HG03439 (cell line): ENCODE data around the gene CNN1.

ENCODE experiments used
- ATAC-seq: cut with Tn5 transposase; IDR thresholded peaks from one replicate; pipeline ENCODE4 v1.9.1; 2021; ENCODE audit warnings: mild to moderate bottlenecking, moderate library complexity; ENCODE audit not compliant: unreplicated experiment

The CNN1 gene

GRCh38 chr19:11538232-11539036 is at the start of gene CNN1:
Gene CNN1, plus strand, starts transcription at chr19:11538851. Its CDS starts 77 bp downstream, at chr19:11538928.
- ATAC-seq = no peak

DNA sequence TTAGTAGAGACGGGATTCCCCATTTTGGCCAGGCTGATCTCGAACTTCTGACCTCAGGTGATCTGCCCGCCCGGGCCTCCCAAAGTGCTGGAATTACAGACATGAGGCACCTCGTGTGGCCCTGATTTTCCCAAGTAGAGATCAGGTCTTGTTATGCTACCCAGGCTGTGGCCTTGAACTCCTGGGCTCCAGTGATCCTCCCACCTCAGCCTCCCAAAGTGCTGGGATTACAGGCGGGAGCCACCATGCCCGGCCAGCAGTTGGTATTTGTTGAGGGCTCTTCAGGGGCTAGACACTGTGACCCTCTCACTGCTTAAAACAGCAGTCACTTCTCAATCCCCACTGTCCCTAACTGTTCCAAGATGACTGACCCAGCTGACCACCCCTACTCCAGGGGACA is 49.3 kb upstream of the CNN1 start:
- no peak for ATAC-seq

- no peak for ATAC-seq
Measured at GRCh38 chr19:11494634-11495285, 43.9 kb upstream of the CNN1 start.

DNA sequence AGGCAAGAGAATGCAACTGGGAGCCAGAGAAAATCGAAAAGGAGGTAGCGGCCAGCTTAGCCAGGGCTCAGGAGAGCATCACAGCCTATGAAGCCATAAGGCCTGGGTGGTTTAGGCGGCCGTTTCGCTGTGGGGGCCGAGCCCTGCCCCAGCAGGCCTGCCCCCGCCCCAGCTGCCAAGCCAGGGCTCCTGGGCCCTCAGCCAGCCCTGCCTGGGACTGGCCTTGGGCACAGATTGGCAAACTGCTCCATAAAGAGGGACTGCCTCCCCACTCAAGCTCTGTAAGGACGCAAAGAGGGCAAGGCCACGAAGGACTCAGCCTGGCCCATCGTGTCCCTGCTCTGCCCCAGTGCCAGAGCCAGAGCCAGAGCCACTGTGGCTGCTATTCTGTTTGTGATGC is 43.2 kb upstream of the CNN1 start:
- ATAC-seq = no peak

- no peak for ATAC-seq
Measured at GRCh38 chr19:11495885-11496284, 42.8 kb upstream of the CNN1 start.

GRCh38 chr19:11496391-11497163 is 42.1 kb upstream of the CNN1 start:
- ATAC-seq = no peak

DNA sequence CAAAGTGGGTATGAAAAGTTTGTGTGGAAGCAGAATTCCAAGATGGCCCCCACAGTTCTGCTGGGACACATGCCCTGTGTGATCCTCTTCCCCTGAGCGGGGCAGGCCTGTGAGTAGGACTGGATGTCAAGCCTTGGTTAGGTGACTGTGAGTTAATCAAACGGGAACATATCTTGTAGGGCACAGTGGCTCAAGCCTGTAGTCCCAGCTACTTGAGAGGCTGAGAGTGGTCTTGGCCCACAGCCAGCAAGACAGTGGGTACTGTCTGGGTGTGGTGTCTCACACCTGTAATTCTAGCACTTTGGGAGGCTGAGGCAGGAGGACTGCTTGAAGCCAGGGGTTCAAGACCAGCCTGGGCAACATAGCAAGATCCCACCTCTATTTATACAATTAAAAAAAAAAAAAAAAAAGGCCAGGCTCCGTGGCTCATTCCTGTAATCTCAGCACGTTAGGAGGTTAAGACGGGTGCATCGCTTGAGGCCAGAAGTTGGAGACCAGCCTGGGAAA is 39.4 kb upstream of the CNN1 start:
- ATAC-seq = no peak

GRCh38 chr19:11499890-11500420 is 38.7 kb upstream of the CNN1 start:
- no peak for ATAC-seq

DNA sequence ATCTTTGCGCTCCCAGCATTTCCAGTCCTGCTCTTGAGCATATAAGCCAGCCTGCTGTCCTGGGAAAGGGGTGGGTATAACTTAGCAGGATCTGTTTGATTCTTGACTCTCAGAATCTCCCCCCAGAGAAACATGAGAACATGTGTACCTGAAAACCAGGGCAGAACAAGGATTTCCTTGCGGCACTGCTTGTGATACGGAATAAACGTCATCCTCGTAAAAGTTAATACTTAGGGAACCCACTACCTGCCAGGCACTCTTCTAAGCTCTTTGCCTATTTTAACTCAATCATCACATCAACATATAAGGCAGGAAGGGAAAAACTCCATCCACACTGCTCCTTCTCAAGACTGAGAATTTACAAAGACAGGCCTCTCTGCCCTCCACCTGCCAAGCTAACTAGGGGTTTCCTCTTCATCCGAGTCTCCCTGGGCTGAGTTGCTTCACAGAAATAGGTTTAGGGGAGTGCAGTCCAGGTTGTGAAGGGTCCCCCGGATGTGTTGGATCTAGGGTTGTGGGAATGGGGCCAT is 34.1 kb upstream of the CNN1 start:
- ATAC-seq = no peak

- ATAC-seq = peak; percentile 86
Measured at GRCh38 chr19:11505032-11505503, 33.6 kb upstream of the CNN1 start.

DNA sequence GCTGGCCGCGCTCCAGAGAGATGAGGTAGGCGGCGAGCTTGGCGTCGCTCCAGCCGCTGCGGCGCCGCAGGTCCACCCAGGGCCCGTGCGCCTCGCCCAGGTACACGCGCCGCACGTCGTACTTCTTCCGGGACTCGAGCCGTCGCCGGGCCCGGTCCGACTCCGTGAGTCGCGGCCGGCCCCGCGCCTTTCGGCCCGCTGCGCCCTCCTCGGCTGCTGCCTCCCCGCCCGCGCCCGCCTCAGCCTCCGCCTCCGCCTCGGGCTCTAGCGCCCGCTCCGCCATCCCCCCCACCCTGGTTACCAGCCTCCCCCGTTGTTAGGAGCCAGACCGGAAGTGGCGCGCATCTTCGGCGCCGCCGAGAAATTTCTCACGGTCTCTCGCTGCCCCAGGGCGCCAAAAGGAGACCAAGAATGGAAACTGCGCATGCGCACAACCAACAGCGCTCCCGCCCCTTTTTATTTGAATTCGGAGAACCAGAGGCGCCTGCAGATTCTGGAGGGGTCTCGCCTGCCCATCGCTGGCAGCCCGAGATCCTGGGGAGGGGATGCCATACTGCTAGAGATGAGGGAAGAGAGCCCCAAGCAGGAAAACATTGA is 33.0 kb upstream of the CNN1 start, which contains the start of gene ZNF653:
Gene ZNF653 (minus strand): TSS at position 336 of the 597 bp plus-strand sequence. CDS start 53 bp downstream, at position 283.
- peak; percentile 55 for ATAC-seq

- ATAC-seq = peak; percentile 37
Measured at GRCh38 chr19:11506101-11506555, 32.5 kb upstream of the CNN1 start.

- ATAC-seq = no peak
Measured at GRCh38 chr19:11506967-11507366, 31.7 kb upstream of the CNN1 start.

DNA sequence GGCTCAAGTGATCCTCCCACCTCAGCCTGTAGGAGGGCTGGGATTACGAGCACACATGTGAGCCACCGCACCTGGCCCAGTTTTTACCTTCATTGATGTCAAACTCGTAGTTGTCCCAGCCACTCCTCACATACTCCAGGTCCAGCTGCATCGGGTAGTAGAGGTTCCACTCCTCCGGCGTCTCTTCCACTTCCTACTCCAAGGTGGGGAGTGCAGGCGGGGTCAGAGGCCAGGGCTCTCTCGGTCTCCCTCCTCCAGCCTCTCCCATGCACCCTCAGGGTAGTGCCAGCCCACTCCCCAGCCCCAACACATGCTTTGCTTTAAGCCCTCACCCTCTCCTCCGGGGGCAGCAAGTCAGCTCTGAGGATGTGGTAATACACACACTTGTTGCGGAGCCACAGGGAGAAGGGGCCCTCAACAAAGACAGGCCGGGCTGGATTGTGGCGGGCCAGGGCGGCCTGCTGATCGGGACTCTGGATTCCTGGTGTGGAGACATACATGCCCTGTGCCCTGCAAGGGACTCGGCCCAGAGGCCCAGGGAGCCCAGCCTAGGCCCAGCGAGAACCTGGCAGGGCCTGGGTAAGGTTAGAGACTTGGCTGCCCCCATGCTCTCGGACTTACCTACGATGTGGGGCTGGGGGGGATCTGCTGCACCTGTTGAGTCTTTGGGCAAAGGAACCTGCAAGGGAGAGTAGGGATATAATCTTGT is 31.1 kb upstream of the CNN1 start:
- ATAC-seq = no peak

DNA sequence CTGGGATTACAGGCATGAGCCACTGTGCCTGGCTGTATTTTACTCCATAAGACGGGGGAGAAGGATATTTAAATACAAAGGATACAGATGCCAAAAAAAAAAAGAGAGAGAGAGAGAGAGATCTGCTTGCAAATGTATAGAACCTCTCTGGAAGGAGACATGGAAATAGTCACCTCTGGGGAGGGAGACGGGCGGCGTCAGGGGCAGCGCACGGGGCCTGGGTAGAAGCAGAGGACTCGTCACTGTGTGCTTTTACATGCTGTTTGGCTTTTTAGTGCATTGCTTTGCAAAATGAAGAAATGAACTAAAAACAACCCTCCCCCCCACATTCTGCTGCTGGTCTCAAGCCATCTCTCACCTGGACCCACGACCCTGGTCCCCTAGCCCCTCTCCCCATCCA is 28.2 kb upstream of the CNN1 start:
- ATAC-seq = no peak

GRCh38 chr19:11513946-11514345 is 24.7 kb upstream of the CNN1 start:
- ATAC-seq = no peak

GRCh38 chr19:11519138-11519537 is 19.5 kb upstream of the CNN1 start:
- no peak for ATAC-seq

DNA sequence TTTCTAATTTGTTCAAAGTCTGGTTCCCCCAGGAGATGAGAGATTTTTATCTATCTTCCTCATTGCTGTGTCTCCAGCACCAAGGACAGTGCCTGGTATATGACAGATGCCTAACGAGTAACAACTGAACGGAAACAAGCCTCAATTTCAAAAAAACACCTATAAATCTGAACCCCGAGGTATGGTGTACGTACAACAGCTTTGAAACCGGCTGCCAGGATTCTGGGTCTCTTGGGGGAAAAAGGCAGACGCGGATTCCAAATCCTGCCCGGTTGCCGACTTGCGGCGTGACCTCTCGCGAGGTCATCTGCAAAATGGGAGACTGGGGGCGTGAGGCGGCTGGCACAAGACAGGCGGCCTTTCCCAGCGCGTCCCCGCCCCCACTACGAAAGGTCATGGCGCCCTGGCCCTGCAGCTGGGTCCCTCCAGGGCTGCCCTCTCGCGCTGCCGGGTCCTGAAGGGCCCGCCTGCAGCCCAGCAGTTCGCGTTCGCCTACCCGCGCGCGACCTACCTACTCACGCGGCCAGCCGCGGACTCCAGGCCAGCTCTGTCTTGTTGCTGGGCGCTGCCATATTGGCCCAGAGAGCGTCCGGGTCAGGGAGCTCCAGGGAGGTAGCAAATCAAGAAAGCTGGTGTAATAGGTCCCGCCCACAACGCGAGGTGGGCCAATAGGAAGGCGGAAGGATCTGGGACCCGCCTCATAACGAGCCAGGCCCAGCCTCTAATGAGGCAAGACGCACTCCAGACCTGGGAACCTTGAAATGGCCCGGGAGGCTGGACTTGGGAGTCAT is 9.9 kb upstream of the CNN1 start, which contains the start of gene ECSIT:
Gene ECSIT (minus strand): TSS at position 584 of the 791 bp plus-strand sequence. CDS start 9,964 bp downstream, outside the sequence.
- ATAC-seq = peak; percentile 90

- no peak for ATAC-seq
Measured at GRCh38 chr19:11530432-11530831, 8.2 kb upstream of the CNN1 start.
